Gastrocnemius medialis (tissue), 4 donors: ENCODE data around the gene BCL6B. TPM values are rescaled to one million over a fixed set of nuclear protein-coding genes. Genes with fewer than 3 reads are reported as not detected.

Source experiments
- ATAC-seq, 2 donors: fragments of 150-250 bp; one replicate each; pipeline ENCODE4 v1.9.1; 2016
- DNase-seq, 2 donors: peaks; one replicate each; pipeline ENCODE4 v3.0.0-alpha.2; 2019
- H3K27ac ChIP-seq, 4 donors: fragments of 200-600 bp; sonication (generic); 1 replicate in 1 of 4; 2 replicates in 3 of 4; pipeline ENCODE4 v1.5.1; 2016 to 2018; ENCODE audit warnings: mild to moderate bottlenecking in 2 of 4, moderate library complexity in 1 of 4
- H3K27me3 ChIP-seq, 3 donors: fragments of 200-600 bp; sonication (generic) in 2 of 3; 1 replicate in 1 of 3; 2 replicates in 2 of 3; pipeline versions ENCODE4 v1.5.1 to v1.6.0; 2016 to 2019; ENCODE audit warnings: mild to moderate bottlenecking in 1 of 3, moderate library complexity in 1 of 3
- H3K36me3 ChIP-seq, 2 donors: fragments of 200-600 bp; sonication (generic) in 1 of 2; one replicate each; pipeline ENCODE4 v1.5.1; 2017 to 2018
- H3K4me1 ChIP-seq, 2 donors: fragments of 200-600 bp; sonication (generic) in 1 of 2; one replicate each; pipeline ENCODE4 v1.5.1; 2016 to 2017; ENCODE audit warnings: mild to moderate bottlenecking in 2 of 2
- H3K4me3 ChIP-seq, 4 donors: fragments of 200-600 bp; sonication (generic) in 3 of 4; 1 replicate in 1 of 4; 2 replicates in 3 of 4; pipeline ENCODE4 v1.5.1; 2016 to 2019; ENCODE audit warnings: mild to moderate bottlenecking in 2 of 4
- H3K9me3 ChIP-seq, 3 donors: fragments of 200-600 bp; sonication (generic) in 2 of 3; 1 replicate in 1 of 3; 2 replicates in 2 of 3; pipeline ENCODE4 v1.5.1; 2016 to 2019
- CTCF ChIP-seq, 5 experiments: fragments of 450-650 bp in 3 of 5; fragments of 200-600 bp in 2 of 5; sonication (generic) in 2 of 5; IDR thresholded peaks in 4 of 5; conservative IDR thresholded peaks in 1 of 5; 1 replicate in 4 of 5; 2 replicates in 1 of 5; pipeline ENCODE4 v1.5.1; 2016 to 2019; ENCODE audit warnings: antibody characterized with exemption in 5 of 5, mild to moderate bottlenecking in 3 of 5, moderate library complexity in 3 of 5
- POLR2A ChIP-seq, 2 donors: fragments of 450-650 bp; IDR thresholded peaks; one replicate each; pipeline ENCODE4 v1.6.1; 2017; ENCODE audit warnings: antibody characterized with exemption in 2 of 2, mild to moderate bottlenecking in 2 of 2, moderate library complexity in 2 of 2
- in situ Hi-C, 4 donors: fragments of 200-750 bp; cut with MboI; loops; one replicate each; pipeline versions ENCODE4 v1.15.0 to v1.8.0; 2017; ENCODE audit warnings: low sequenced_read_pairs in 4 of 4
- intact Hi-C: fragments of 100-400 bp; cut with DNase I; formaldehyde crosslinking; loops from one replicate; pipeline ENCODE4 v1.15.1; 2023; ENCODE audit warnings: low total_unique reads
- total RNA-seq, 4 donors: library from RNA; depleted of rRNA; stranded (reverse); fragments of >200 nt; gene quantifications; one replicate each; pipeline versions ENCODE4 v1.1.0 to v1.2.3, GENCODE V29; 2016

BCL6B gene
- total RNA-seq, 4 donors from 2014 or later = 1.2 to 3.9 (median 2.1) TPM

DNA sequence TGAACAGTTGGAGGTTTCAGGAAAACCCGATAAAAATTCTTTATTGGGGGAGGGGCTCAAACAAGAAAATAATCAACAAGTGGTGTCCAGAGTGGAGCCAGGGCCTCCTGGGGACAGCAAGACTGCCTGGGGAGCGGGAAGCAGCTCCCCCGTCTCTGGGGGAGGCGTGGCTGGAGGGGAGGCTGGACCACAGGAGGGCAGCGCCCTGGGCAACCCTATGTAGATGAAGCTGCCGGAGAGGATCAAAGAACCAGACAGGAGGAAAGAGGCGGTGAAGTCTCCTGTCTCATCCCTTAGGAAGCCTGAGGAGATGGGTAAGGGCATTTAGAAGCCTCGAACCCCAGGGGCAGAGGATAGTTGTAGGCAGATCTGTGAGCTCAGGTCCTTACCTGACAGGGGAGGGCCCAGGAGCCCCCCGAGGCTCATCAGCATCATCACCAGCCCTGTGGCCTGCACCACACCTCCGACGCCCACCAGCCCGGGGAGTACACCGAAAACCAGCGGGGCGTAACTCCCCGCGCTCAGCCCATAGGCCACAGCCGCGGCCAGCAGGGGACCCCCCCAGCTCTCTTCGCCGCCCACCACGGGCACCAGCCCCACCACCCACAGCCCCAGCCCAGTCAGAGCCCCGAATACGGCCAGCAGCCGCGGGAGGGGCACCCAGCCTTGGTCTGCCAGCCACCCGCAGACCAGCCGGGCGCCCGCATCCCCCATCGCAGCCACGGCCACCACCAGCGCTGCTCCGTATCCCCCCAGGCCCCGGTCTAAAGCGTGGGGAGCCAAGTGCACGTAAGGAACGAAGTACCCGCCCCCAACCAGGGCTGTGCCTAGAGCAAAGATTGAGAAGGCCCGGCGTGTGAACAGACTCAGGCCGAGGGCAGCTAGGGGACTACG lies 19.0 kb downstream of the BCL6B start:
- intact Hi-C loops (loop anchor here (10.0 kb wide), 1 partner anchor 303 kb away; no protein-coding TSS in a partner anchor), in situ Hi-C loops (loop anchor here in 1 of 4 donors (25.0 kb wide), 1 partner anchor 295 kb away; the partner anchor contains the start of genes ACAP1 and NEURL4)
- peak overlapping the region in 1 of 4 donors; percentile 28 for H3K27ac ChIP-seq
- H3K36me3 ChIP-seq = no peaks in the 10 kb centered on the region
- peak overlapping the region in 1 of 4 donors; percentile 55 for H3K4me3 ChIP-seq
- TF ChIP-seq CTCF (IDR thresholded peaks at IDR 0.05 in 4 of 5, conservative IDR thresholded peaks at IDR 0.05 in 1 of 5) (no peak), POLR2A (IDR thresholded peaks at IDR 0.05) (no peak)
- peaks cover 21 to 30% (median 29%) of the 10 kb centered on the region in 3 donors for H3K27me3 ChIP-seq
- no peaks in the 10 kb centered on the region for H3K9me3 ChIP-seq
- peaks cover 10 to 12% of the 10 kb centered on the region in 2 donors for H3K4me1 ChIP-seq
- ATAC-seq (no peak), DNase-seq (no peak)

DNA sequence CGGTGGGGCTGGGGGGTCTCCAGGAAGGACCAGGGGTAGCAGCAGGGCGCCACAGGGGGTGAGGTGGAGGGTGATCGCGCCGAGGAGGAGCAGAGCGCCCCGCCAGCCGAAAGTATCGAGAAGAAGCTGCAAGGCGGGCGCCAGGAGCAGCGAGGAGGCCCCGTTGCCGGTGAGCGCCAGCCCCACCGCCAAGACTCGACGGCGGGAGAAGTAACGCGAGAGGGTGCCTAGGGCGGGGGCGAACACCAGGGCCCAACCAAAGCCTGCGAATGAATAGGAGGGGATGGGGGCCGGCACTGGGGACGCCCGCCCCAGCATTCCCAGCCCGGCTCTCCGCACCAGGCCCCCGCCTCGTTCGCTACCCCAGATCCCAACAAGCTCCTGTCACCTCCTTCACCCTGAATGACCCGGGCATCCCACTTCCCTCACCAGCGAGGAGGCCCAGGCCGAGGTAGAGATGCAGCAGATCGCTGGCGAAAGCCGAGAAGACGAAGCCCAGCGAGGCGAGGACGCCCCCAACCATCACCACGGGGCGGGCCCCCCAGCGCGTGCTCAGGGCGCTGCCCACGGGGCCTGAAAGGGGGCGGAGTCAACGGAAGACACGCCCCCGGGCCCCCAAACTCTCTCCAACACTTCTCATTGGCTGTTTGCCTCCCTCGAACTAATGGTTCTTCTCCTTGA lies 19.8 kb downstream of the BCL6B start:
- H3K9me3 ChIP-seq = no peaks in the 10 kb centered on the region
- in situ Hi-C loops (loop anchor here in 1 of 4 donors (25.0 kb wide), 1 partner anchor 295 kb away; the partner anchor contains the start of genes ACAP1 and NEURL4), intact Hi-C loops (loop anchor here (10.0 kb wide), 1 partner anchor 302 kb away; no protein-coding TSS in a partner anchor)
- peak overlapping the region; percentile 45 to 55 (median 53) for H3K4me3 ChIP-seq
- peaks cover 21 to 30% (median 29%) of the 10 kb centered on the region in 3 donors for H3K27me3 ChIP-seq
- DNase-seq (no peak), ATAC-seq (no peak)
- H3K27ac ChIP-seq = peak overlapping the region in 3 of 4 donors; percentile 32 to 57 (median 51)
- peaks cover 10 to 12% of the 10 kb centered on the region in 2 donors for H3K4me1 ChIP-seq
- H3K36me3 ChIP-seq = no peaks in the 10 kb centered on the region
- TF ChIP-seq POLR2A (IDR thresholded peaks at IDR 0.05) (no peak), CTCF (IDR thresholded peaks at IDR 0.05 in 4 of 5, conservative IDR thresholded peaks at IDR 0.05 in 1 of 5) (no peak)

- H3K27ac ChIP-seq = peak overlapping the region in 3 of 4 donors; percentile 32 to 57 (median 51)
- intact Hi-C loops = loop anchor here (10.0 kb wide), 1 partner anchor 302 kb away; no protein-coding TSS in a partner anchor
- peaks cover 21 to 30% (median 29%) of the 10 kb centered on the region in 3 donors for H3K27me3 ChIP-seq
- no peaks in the 10 kb centered on the region for H3K36me3 ChIP-seq
- H3K9me3 ChIP-seq = no peaks in the 10 kb centered on the region
- peak overlapping the region; percentile 45 to 55 (median 53) for H3K4me3 ChIP-seq
- peaks cover 10 to 12% of the 10 kb centered on the region in 2 donors for H3K4me1 ChIP-seq
- in situ Hi-C loops = loop anchor here in 1 of 4 donors (25.0 kb wide), 1 partner anchor 294 kb away; the partner anchor contains the start of genes ACAP1 and NEURL4
- DNase-seq (no peak), ATAC-seq (no peak)
- TF ChIP-seq POLR2A (IDR thresholded peaks at IDR 0.05) (no peak), CTCF (IDR thresholded peaks at IDR 0.05 in 4 of 5, conservative IDR thresholded peaks at IDR 0.05 in 1 of 5) (no peak)
Observed at GRCh38 chr17:7043182-7043496, 20.3 kb downstream of the BCL6B start.

DNA sequence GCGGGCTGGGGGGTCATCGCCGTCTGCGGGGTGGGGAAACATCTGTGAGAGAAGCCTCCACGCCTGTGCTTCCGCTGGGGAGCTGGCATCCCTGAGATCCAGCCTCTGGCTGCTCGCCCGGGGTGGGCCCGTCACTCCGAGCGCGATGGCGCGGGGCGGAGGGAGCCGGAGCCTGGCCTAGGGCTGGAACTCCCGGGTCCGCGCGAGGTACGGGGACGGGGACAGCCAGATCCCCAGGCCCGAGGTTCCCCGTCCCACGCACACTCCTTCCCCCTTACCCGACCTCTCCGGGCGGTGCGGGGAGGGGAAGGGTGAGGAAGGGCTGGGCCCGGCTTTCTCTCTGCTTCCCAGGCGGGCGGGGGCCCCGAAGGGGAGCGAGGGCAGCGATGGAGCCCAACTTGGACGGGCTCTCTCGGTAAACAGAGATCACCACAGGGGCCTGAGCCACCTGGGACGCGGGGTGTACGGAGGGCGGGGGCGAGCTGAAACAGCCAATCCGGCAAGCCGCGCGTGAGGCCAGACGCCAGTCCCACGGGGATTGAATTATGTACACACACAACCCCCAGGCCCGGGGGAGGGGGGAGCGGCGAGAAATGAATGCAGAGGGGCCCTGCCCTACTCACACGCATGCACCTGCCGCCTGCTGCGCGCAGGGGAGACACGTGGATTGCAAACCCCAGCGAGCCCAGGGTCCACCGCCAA lies 20.8 kb downstream of the BCL6B start, which contains the start of gene SLC16A11:
Gene SLC16A11, minus strand, starts transcription at position 596 of the 702 bp plus-strand sequence. Its CDS starts 579 bp downstream, at position 17.
- Histone ChIP-seq H3K27ac (peak within 1 kb of the TSS; percentile 32 to 57 (median 48)), H3K4me1 (peaks cover 10 to 12% of the 10 kb centered on the region in 2 donors), H3K4me3 (peak within 1 kb of the TSS; percentile 45 to 55 (median 53)), H3K9me3 (no peaks in the 10 kb centered on the region), H3K27me3 (peaks cover 21 to 30% (median 29%) of the 10 kb centered on the region in 3 donors), H3K36me3 (no peaks in the 10 kb centered on the region)
- TF ChIP-seq POLR2A (IDR thresholded peaks at IDR 0.05) (no peak), CTCF (IDR thresholded peaks at IDR 0.05 in 4 of 5, conservative IDR thresholded peaks at IDR 0.05 in 1 of 5) (no peak)
- in situ Hi-C loops = loop anchor here in 1 of 4 donors (25.0 kb wide), 1 partner anchor 294 kb away; the partner anchor contains the start of genes ACAP1 and NEURL4
- DNase-seq (no peak), ATAC-seq (no peak)
- intact Hi-C loops = loop anchor here (2.0 to 10.0 kb wide), 2 partner anchors 93 to 301 kb away; no protein-coding TSS in a partner anchor
